GM06990 (cell line): ENCODE measurements around the gene FAXDC2.

ENCODE experiments used
- DNase-seq: peaks from one replicate; pipeline ENCODE4 v3.0.0-alpha.2; 2011; ENCODE audit not compliant: insufficient read length; ENCODE audit errors: extremely low read depth
- H3K27me3 ChIP-seq: replicated peaks from 2 replicates; pipeline ENCODE4 v1.6.0; 2011; ENCODE audit warnings: low read length; ENCODE audit not compliant: control insufficient read depth, insufficient read depth
- H3K36me3 ChIP-seq: 2 replicates; pipeline ENCODE4 v1.5.1; 2011; ENCODE audit warnings: low read length; ENCODE audit not compliant: control insufficient read depth, insufficient read depth
- H3K4me3 ChIP-seq: replicated peaks from 2 replicates; pipeline ENCODE4 v1.5.1; 2011; ENCODE audit warnings: low read depth, mild to moderate bottlenecking, control low read depth, low read length
- TF ChIP-seq, protein P1 (sequence below): IDR thresholded peaks from 2 replicates; pipeline ENCODE4 v1.5.1; 2011; ENCODE audit warnings: low read length, control low read depth, mild to moderate bottlenecking, inconsistent platforms; ENCODE audit not compliant: insufficient read depth, poor library complexity, severe bottlenecking

Gene FAXDC2

DNA sequence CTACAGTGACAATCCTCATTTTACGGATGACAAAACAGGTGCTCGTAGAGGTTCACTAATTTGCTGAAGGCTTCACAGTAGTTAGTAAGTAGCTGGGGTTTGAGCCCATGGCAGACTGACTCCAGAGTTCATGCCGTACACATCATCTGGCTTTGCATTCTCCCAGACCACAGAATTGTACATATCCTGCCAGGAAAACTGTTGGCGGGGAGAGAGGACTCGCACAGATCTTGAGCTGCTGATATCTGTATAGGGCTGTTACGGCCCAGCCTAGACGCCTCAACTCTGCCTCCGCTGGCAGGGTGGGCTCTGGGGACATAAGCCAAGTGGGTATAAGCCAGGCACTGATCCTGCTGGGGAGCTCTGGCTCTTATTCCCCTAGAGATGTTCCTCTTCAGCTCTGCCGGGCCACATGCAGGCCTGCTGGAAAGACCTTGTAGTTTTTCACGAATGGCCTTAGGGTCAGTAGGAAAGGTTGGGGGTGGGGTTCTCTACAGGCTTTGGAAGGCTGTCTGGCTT lies 79.0 kb downstream of the FAXDC2 start:
- Histone ChIP-seq H3K27me3 (no peaks in the 10 kb centered on the region), H3K36me3 (no peaks in the 10 kb centered on the region; the same call in 1 of the 2 replicates), H3K4me3 (no peak overlapping the region)
- TF ChIP-seq, protein P1, sequence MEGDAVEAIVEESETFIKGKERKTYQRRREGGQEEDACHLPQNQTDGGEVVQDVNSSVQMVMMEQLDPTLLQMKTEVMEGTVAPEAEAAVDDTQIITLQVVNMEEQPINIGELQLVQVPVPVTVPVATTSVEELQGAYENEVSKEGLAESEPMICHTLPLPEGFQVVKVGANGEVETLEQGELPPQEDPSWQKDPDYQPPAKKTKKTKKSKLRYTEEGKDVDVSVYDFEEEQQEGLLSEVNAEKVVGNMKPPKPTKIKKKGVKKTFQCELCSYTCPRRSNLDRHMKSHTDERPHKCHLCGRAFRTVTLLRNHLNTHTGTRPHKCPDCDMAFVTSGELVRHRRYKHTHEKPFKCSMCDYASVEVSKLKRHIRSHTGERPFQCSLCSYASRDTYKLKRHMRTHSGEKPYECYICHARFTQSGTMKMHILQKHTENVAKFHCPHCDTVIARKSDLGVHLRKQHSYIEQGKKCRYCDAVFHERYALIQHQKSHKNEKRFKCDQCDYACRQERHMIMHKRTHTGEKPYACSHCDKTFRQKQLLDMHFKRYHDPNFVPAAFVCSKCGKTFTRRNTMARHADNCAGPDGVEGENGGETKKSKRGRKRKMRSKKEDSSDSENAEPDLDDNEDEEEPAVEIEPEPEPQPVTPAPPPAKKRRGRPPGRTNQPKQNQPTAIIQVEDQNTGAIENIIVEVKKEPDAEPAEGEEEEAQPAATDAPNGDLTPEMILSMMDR: no peak
- no peak for DNase-seq

DNA sequence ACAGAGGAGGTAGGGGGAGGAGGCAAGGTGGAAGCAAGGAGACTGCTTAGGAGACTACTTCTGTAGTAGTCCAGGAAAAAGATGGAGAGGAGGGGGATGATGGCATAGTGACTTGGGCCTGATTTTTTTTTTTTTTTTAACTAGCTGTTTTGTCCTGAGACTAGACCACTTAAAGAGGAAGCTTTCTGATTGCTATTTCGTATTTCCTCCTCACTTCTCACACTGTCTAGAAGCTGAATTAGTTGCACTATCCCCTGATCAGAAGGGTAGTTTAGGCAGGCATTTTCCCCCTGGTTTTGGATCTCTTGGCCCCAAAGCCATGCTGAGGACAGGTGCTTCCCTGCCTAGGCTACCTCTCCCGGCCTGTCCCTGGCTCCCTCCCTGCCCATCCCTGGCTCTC lies 80.3 kb downstream of the FAXDC2 start:
- no peak for DNase-seq
- Histone ChIP-seq H3K36me3 (no peaks in the 10 kb centered on the region; the same call in 1 of the 2 replicates), H3K27me3 (no peaks in the 10 kb centered on the region), H3K4me3 (no peak overlapping the region)
- TF ChIP-seq, protein P1: no peak
